ENCODE measurements around the gene TPR. TPM values are rescaled to one million over a fixed set of nuclear protein-coding genes. Genes with fewer than 3 reads are reported as not detected.

Gene TPR
- polyA plus RNA-seq, 2 donors = 15.9 to 22.8 TPM

GRCh38 chr1:186337554-186337953 lies 37.5 kb downstream of the TPR start:
- Histone ChIP-seq H3K4me1 (ENCODE audit: control insufficient read depth in 2 of 2, insufficient read depth in 2 of 2, low read length in 1 of 2) (no peaks in the 10 kb centered on the region), H3K27me3 (ENCODE audit: control insufficient read depth in 1 of 2, insufficient read depth in 2 of 2, low read length in 2 of 2) (no peaks in the 10 kb centered on the region), H3K27ac (ENCODE audit: low read depth in 2 of 2, low read length in 1 of 2) (no peak overlapping the region), H3K4me3 (ENCODE audit: low read depth in 1 of 2, low read length in 2 of 2) (no peak overlapping the region), H3K36me3 (ENCODE audit: control insufficient read depth in 2 of 2, insufficient read depth in 2 of 2, low read length in 1 of 2) (peaks cover 10% of the 10 kb centered on the region in 2 donors), H3K9me3 (ENCODE audit: control insufficient read depth in 2 of 2, insufficient read depth in 1 of 2, low read depth in 1 of 2, low read length in 1 of 2) (no peaks in the 10 kb centered on the region)
- WGBS, 2 donors = 97 to 99% methylated on average over 2 of the region's 2 CpGs

GRCh38 chr1:186330758-186331157 lies 44.3 kb downstream of the TPR start:
- H3K36me3 ChIP-seq (ENCODE audit: control insufficient read depth in 2 of 2, insufficient read depth in 2 of 2, low read length in 1 of 2) = peaks cover 6 to 13% of the 10 kb centered on the region in 2 donors
- 99 to 100% methylated on average over 1 of the region's 1 CpG for WGBS, 2 donors
- H3K4me1 ChIP-seq (ENCODE audit: control insufficient read depth in 2 of 2, insufficient read depth in 2 of 2, low read length in 1 of 2) = no peaks in the 10 kb centered on the region
- no peak overlapping the region for H3K27ac ChIP-seq (ENCODE audit: low read depth in 2 of 2, low read length in 1 of 2)
- H3K4me3 ChIP-seq (ENCODE audit: low read depth in 1 of 2, low read length in 2 of 2) = no peak overlapping the region
- no peaks in the 10 kb centered on the region for H3K9me3 ChIP-seq (ENCODE audit: control insufficient read depth in 2 of 2, insufficient read depth in 1 of 2, low read depth in 1 of 2, low read length in 1 of 2)
- no peaks in the 10 kb centered on the region for H3K27me3 ChIP-seq (ENCODE audit: control insufficient read depth in 1 of 2, insufficient read depth in 2 of 2, low read length in 2 of 2)

GRCh38 chr1:186327331-186327730 lies 47.7 kb downstream of the TPR start:
- WGBS, 2 donors = 91 to 96% methylated on average over 1 of the region's 1 CpG
- Histone ChIP-seq H3K4me3 (ENCODE audit: low read depth in 1 of 2, low read length in 2 of 2) (no peak overlapping the region), H3K4me1 (ENCODE audit: control insufficient read depth in 2 of 2, insufficient read depth in 2 of 2, low read length in 1 of 2) (no peaks in the 10 kb centered on the region), H3K9me3 (ENCODE audit: control insufficient read depth in 2 of 2, insufficient read depth in 1 of 2, low read depth in 1 of 2, low read length in 1 of 2) (no peaks in the 10 kb centered on the region), H3K36me3 (ENCODE audit: control insufficient read depth in 2 of 2, insufficient read depth in 2 of 2, low read length in 1 of 2) (peaks cover 4 to 6% of the 10 kb centered on the region in 2 donors), H3K27me3 (ENCODE audit: control insufficient read depth in 1 of 2, insufficient read depth in 2 of 2, low read length in 2 of 2) (no peaks in the 10 kb centered on the region), H3K27ac (ENCODE audit: low read depth in 2 of 2, low read length in 1 of 2) (no peak overlapping the region)

GRCh38 chr1:186326009-186326408 lies 49.0 kb downstream of the TPR start:
- WGBS, 2 donors = 89% methylated on average over 1 of the region's 1 CpG
- H3K27ac ChIP-seq (ENCODE audit: low read depth in 2 of 2, low read length in 1 of 2) = no peak overlapping the region
- no peaks in the 10 kb centered on the region for H3K27me3 ChIP-seq (ENCODE audit: control insufficient read depth in 1 of 2, insufficient read depth in 2 of 2, low read length in 2 of 2)
- H3K36me3 ChIP-seq (ENCODE audit: control insufficient read depth in 2 of 2, insufficient read depth in 2 of 2, low read length in 1 of 2) = peaks cover 6 to 7% of the 10 kb centered on the region in 2 donors
- H3K4me1 ChIP-seq (ENCODE audit: control insufficient read depth in 2 of 2, insufficient read depth in 2 of 2, low read length in 1 of 2) = no peaks in the 10 kb centered on the region
- H3K4me3 ChIP-seq (ENCODE audit: low read depth in 1 of 2, low read length in 2 of 2) = no peak overlapping the region
- H3K9me3 ChIP-seq (ENCODE audit: control insufficient read depth in 2 of 2, insufficient read depth in 1 of 2, low read depth in 1 of 2, low read length in 1 of 2) = no peaks in the 10 kb centered on the region

- Histone ChIP-seq H3K4me3 (ENCODE audit: low read depth in 1 of 2, low read length in 2 of 2) (no peak overlapping the region), H3K36me3 (ENCODE audit: control insufficient read depth in 2 of 2, insufficient read depth in 2 of 2, low read length in 1 of 2) (peaks cover 3 to 9% of the 10 kb centered on the region in 2 donors), H3K9me3 (ENCODE audit: control insufficient read depth in 2 of 2, insufficient read depth in 1 of 2, low read depth in 1 of 2, low read length in 1 of 2) (no peaks in the 10 kb centered on the region), H3K27ac (ENCODE audit: low read depth in 2 of 2, low read length in 1 of 2) (no peak overlapping the region), H3K27me3 (ENCODE audit: control insufficient read depth in 1 of 2, insufficient read depth in 2 of 2, low read length in 2 of 2) (no peaks in the 10 kb centered on the region), H3K4me1 (ENCODE audit: control insufficient read depth in 2 of 2, insufficient read depth in 2 of 2, low read length in 1 of 2) (no peaks in the 10 kb centered on the region)
- WGBS, 2 donors = 86 to 93% methylated on average over 2 of the region's 2 CpGs
Measured at GRCh38 chr1:186325239-186325638, 49.8 kb downstream of the TPR start.

GRCh38 chr1:186323865-186324264 lies 51.2 kb downstream of the TPR start:
- 92 to 94% methylated on average over 4 of the region's 4 CpGs for WGBS, 2 donors
- Histone ChIP-seq H3K27me3 (ENCODE audit: control insufficient read depth in 1 of 2, insufficient read depth in 2 of 2, low read length in 2 of 2) (no peaks in the 10 kb centered on the region), H3K4me3 (ENCODE audit: low read depth in 1 of 2, low read length in 2 of 2) (no peak overlapping the region), H3K27ac (ENCODE audit: low read depth in 2 of 2, low read length in 1 of 2) (no peak overlapping the region), H3K4me1 (ENCODE audit: control insufficient read depth in 2 of 2, insufficient read depth in 2 of 2, low read length in 1 of 2) (no peaks in the 10 kb centered on the region), H3K9me3 (ENCODE audit: control insufficient read depth in 2 of 2, insufficient read depth in 1 of 2, low read depth in 1 of 2, low read length in 1 of 2) (no peaks in the 10 kb centered on the region), H3K36me3 (ENCODE audit: control insufficient read depth in 2 of 2, insufficient read depth in 2 of 2, low read length in 1 of 2) (peaks cover 6 to 9% of the 10 kb centered on the region in 2 donors)

GRCh38 chr1:186315570-186315969 lies 59.5 kb downstream of the TPR start:
- 91 to 95% methylated on average over 3 of the region's 3 CpGs for WGBS, 2 donors
- Histone ChIP-seq H3K27ac (ENCODE audit: low read depth in 2 of 2, low read length in 1 of 2) (no peak overlapping the region), H3K4me3 (ENCODE audit: low read depth in 1 of 2, low read length in 2 of 2) (no peak overlapping the region), H3K9me3 (ENCODE audit: control insufficient read depth in 2 of 2, insufficient read depth in 1 of 2, low read depth in 1 of 2, low read length in 1 of 2) (no peaks in the 10 kb centered on the region), H3K27me3 (ENCODE audit: control insufficient read depth in 1 of 2, insufficient read depth in 2 of 2, low read length in 2 of 2) (no peaks in the 10 kb centered on the region), H3K36me3 (ENCODE audit: control insufficient read depth in 2 of 2, insufficient read depth in 2 of 2, low read length in 1 of 2) (peaks cover 10 to 12% of the 10 kb centered on the region in 2 donors), H3K4me1 (ENCODE audit: control insufficient read depth in 2 of 2, insufficient read depth in 2 of 2, low read length in 1 of 2) (no peaks in the 10 kb centered on the region)

- Histone ChIP-seq H3K9me3 (ENCODE audit: control insufficient read depth in 2 of 2, insufficient read depth in 1 of 2, low read depth in 1 of 2, low read length in 1 of 2) (no peaks in the 10 kb centered on the region), H3K27me3 (ENCODE audit: control insufficient read depth in 1 of 2, insufficient read depth in 2 of 2, low read length in 2 of 2) (no peaks in the 10 kb centered on the region), H3K4me3 (ENCODE audit: low read depth in 1 of 2, low read length in 2 of 2) (no peak overlapping the region), H3K36me3 (ENCODE audit: control insufficient read depth in 2 of 2, insufficient read depth in 2 of 2, low read length in 1 of 2) (peaks cover 4 to 6% of the 10 kb centered on the region in 2 donors), H3K4me1 (ENCODE audit: control insufficient read depth in 2 of 2, insufficient read depth in 2 of 2, low read length in 1 of 2) (no peaks in the 10 kb centered on the region), H3K27ac (ENCODE audit: low read depth in 2 of 2, low read length in 1 of 2) (no peak overlapping the region)
- 97 to 98% methylated on average over 3 of the region's 3 CpGs for WGBS, 2 donors
Measured at GRCh38 chr1:186311375-186312051, 63.5 kb downstream of the TPR start.

GRCh38 chr1:186310307-186310706 lies 64.7 kb downstream of the TPR start:
- WGBS, 2 donors = 94% methylated on average over 4 of the region's 4 CpGs
- Histone ChIP-seq H3K4me3 (ENCODE audit: low read depth in 1 of 2, low read length in 2 of 2) (no peak overlapping the region), H3K27ac (ENCODE audit: low read depth in 2 of 2, low read length in 1 of 2) (no peak overlapping the region), H3K4me1 (ENCODE audit: control insufficient read depth in 2 of 2, insufficient read depth in 2 of 2, low read length in 1 of 2) (no peaks in the 10 kb centered on the region), H3K27me3 (ENCODE audit: control insufficient read depth in 1 of 2, insufficient read depth in 2 of 2, low read length in 2 of 2) (no peaks in the 10 kb centered on the region), H3K9me3 (ENCODE audit: control insufficient read depth in 2 of 2, insufficient read depth in 1 of 2, low read depth in 1 of 2, low read length in 1 of 2) (no peaks in the 10 kb centered on the region), H3K36me3 (ENCODE audit: control insufficient read depth in 2 of 2, insufficient read depth in 2 of 2, low read length in 1 of 2) (peaks cover 3 to 4% of the 10 kb centered on the region in 2 donors)

Data from esophagus (tissue), 2 donors.